Measurements from ENCODE around the gene GDPGP1. TPM values are rescaled to one million over a fixed set of nuclear protein-coding genes. Genes with fewer than 3 reads are reported as not detected.

GDPGP1 gene
- polyA plus RNA-seq, 1 donor from 2014 or later = 4.3 TPM

GRCh38 chr15:90212221-90213098 lies 21.5 kb upstream of the GDPGP1 start:
- H3K79me2 ChIP-seq (replicated peaks; ENCODE audit: insufficient read depth, low read length) = peaks cover 9% of the 10 kb centered on the region
- H3K4me2 ChIP-seq (ENCODE audit: low read length) = no peak overlapping the region
- H3F3A ChIP-seq (ENCODE audit: insufficient read depth, low read length, poor library complexity, severe bottlenecking) = no peaks in the 10 kb centered on the region
- H3K4me3 ChIP-seq (ENCODE audit: low read length) = no peak overlapping the region
- H3K27ac ChIP-seq (ENCODE audit: low read length) = no peak overlapping the region
- H3K27me3 ChIP-seq (ENCODE audit: insufficient read depth, low read depth, low read length) = no peaks in the 10 kb centered on the region
- H3K9ac ChIP-seq (ENCODE audit: low read length) = no peak overlapping the region
- no peaks in the 10 kb centered on the region for H3K9me2 ChIP-seq (ENCODE audit: insufficient read depth, low read length)
- H3K36me3 ChIP-seq (ENCODE audit: insufficient read depth, low read length) = no peaks in the 10 kb centered on the region
- no peaks in the 10 kb centered on the region for H4K20me1 ChIP-seq (ENCODE audit: insufficient read depth)
- TF ChIP-seq TAF1 (IDR thresholded peaks at IDR 0.05; ENCODE audit: low read depth) (no peak), EZH2 (IDR thresholded peaks at IDR 0.05; ENCODE audit: borderline replicate concordance, insufficient read depth, low read length, poor library complexity, severe bottlenecking) (no peak)
- no peak overlapping the region for H2AFZ ChIP-seq (ENCODE audit: low read depth, low read length)
- H3K9me3 ChIP-seq (ENCODE audit: low read length) = no peaks in the 10 kb centered on the region

- Histone ChIP-seq H3K79me2 (replicated peaks; ENCODE audit: insufficient read depth, low read length) (peaks cover 7% of the 10 kb centered on the region), H3K27ac (ENCODE audit: low read length) (no peak overlapping the region), H3K36me3 (ENCODE audit: insufficient read depth, low read length) (no peaks in the 10 kb centered on the region)
Observed at GRCh38 chr15:90213122-90213817, 20.7 kb upstream of the GDPGP1 start.

More at GRCh38 chr15:90213122-90213817, 20.7 kb upstream of the GDPGP1 start:
- H3K27me3 ChIP-seq (ENCODE audit: insufficient read depth, low read depth, low read length) = no peaks in the 10 kb centered on the region
- H2AFZ ChIP-seq (ENCODE audit: low read depth, low read length) = no peak overlapping the region
- no peaks in the 10 kb centered on the region for H3K9me3 ChIP-seq (ENCODE audit: low read length)
- TF ChIP-seq MXI1 (conservative IDR thresholded peaks at IDR 0.05; ENCODE audit: poor library complexity, severe bottlenecking) (no peak), POLR2AphosphoS5 (IDR thresholded peaks at IDR 0.05) (no peak), CTCF (IDR thresholded peaks at IDR 0.05; ENCODE audit: poor library complexity, severe bottlenecking) (no peak), SMC3 (conservative IDR thresholded peaks at IDR 0.05; ENCODE audit: poor library complexity) (no peak), REST (IDR thresholded peaks at IDR 0.05; ENCODE audit: borderline replicate concordance) (no peak), EZH2 (IDR thresholded peaks at IDR 0.05; ENCODE audit: borderline replicate concordance, insufficient read depth, low read length, poor library complexity, severe bottlenecking) (no peak), EP300 (conservative IDR thresholded peaks at IDR 0.05; ENCODE audit: poor library complexity, severe bottlenecking) (no peak), TAF1 (IDR thresholded peaks at IDR 0.05; ENCODE audit: low read depth) (no peak), RAD21 (conservative IDR thresholded peaks at IDR 0.05) (no peak)
- no peak overlapping the region for H3K4me3 ChIP-seq (ENCODE audit: low read length)
- H4K20me1 ChIP-seq (ENCODE audit: insufficient read depth) = no peaks in the 10 kb centered on the region
- no peak overlapping the region for H3K9ac ChIP-seq (ENCODE audit: low read length)
- no peak overlapping the region for H3K4me2 ChIP-seq (ENCODE audit: low read length)
- no peaks in the 10 kb centered on the region for H3F3A ChIP-seq (ENCODE audit: insufficient read depth, low read length, poor library complexity, severe bottlenecking)
- H3K9me2 ChIP-seq (ENCODE audit: insufficient read depth, low read length) = no peaks in the 10 kb centered on the region

Measured in neural cell (in vitro differentiated cells).